ENCODE results near the gene ZNF521.

ZNF521 gene

GRCh38 chr18:25360301-25360899 is 8.4 kb upstream of the ZNF521 start:
- DNase-seq (ENCODE audit: low read depth, low spot score), result no peak
- no peaks in the 10 kb centered on the region for H3K4me1 ChIP-seq (ENCODE audit: insufficient read depth, insufficient read length)
- no peaks in the 10 kb centered on the region for H3K36me3 ChIP-seq (ENCODE audit: insufficient read depth, insufficient read length, low read length)
- H3K27me3 ChIP-seq (ENCODE audit: insufficient read depth, insufficient read length), result no peaks in the 10 kb centered on the region
- H3K9me3 ChIP-seq (ENCODE audit: insufficient read depth, low read length), result no peaks in the 10 kb centered on the region
- no peak for TF ChIP-seq SUZ12 (IDR thresholded peaks at IDR 0.05; ENCODE audit: extremely low read depth, insufficient read depth, insufficient read length)
- TF ChIP-seq YY1 (IDR thresholded peaks at IDR 0.05; ENCODE audit: insufficient read depth, insufficient read length), result no peak
- TF ChIP-seq ZNF274 (IDR thresholded peaks at IDR 0.05; ENCODE audit: low read depth, low read length), result no peak
- H3K4me3 ChIP-seq (ENCODE audit: insufficient read length, low read depth), result no peak overlapping the region
- H3K9ac ChIP-seq (ENCODE audit: insufficient read length, low read depth), result no peak overlapping the region

GRCh38 chr18:25353080-25353479 is 1.1 kb upstream of the ZNF521 start:
- no peak for DNase-seq (ENCODE audit: low read depth, low spot score)
- Histone ChIP-seq H3K9me3 (ENCODE audit: insufficient read depth, low read length) (no peaks in the 10 kb centered on the region), H3K4me1 (ENCODE audit: insufficient read depth, insufficient read length) (no peaks in the 10 kb centered on the region), H3K4me3 (ENCODE audit: insufficient read length, low read depth) (no peak overlapping the region), H3K36me3 (ENCODE audit: insufficient read depth, insufficient read length, low read length) (no peaks in the 10 kb centered on the region), H3K9ac (ENCODE audit: insufficient read length, low read depth) (no peak overlapping the region), H3K27me3 (ENCODE audit: insufficient read depth, insufficient read length) (peaks cover 9% of the 10 kb centered on the region)
- TF ChIP-seq SUZ12 (IDR thresholded peaks at IDR 0.05; ENCODE audit: extremely low read depth, insufficient read depth, insufficient read length) (no peak), ZNF274 (IDR thresholded peaks at IDR 0.05; ENCODE audit: low read depth, low read length) (no peak), YY1 (IDR thresholded peaks at IDR 0.05; ENCODE audit: insufficient read depth, insufficient read length) (no peak)

GRCh38 chr18:25352629-25353005 is 651 bp upstream of the ZNF521 start:
- DNase-seq (ENCODE audit: low read depth, low spot score), result no peak
- no peaks in the 10 kb centered on the region for H3K4me1 ChIP-seq (ENCODE audit: insufficient read depth, insufficient read length)
- peaks cover 13% of the 10 kb centered on the region for H3K27me3 ChIP-seq (ENCODE audit: insufficient read depth, insufficient read length)
- no peaks in the 10 kb centered on the region for H3K9me3 ChIP-seq (ENCODE audit: insufficient read depth, low read length)
- H3K36me3 ChIP-seq (ENCODE audit: insufficient read depth, insufficient read length, low read length), result no peaks in the 10 kb centered on the region
- no peak overlapping the region for H3K4me3 ChIP-seq (ENCODE audit: insufficient read length, low read depth)
- H3K9ac ChIP-seq (ENCODE audit: insufficient read length, low read depth), result no peak overlapping the region
- TF ChIP-seq YY1 (IDR thresholded peaks at IDR 0.05; ENCODE audit: insufficient read depth, insufficient read length), result no peak
- no peak for TF ChIP-seq ZNF274 (IDR thresholded peaks at IDR 0.05; ENCODE audit: low read depth, low read length)
- no peak for TF ChIP-seq SUZ12 (IDR thresholded peaks at IDR 0.05; ENCODE audit: extremely low read depth, insufficient read depth, insufficient read length)

- TF ChIP-seq SUZ12 (IDR thresholded peaks at IDR 0.05; ENCODE audit: extremely low read depth, insufficient read depth, insufficient read length) (no peak), YY1 (IDR thresholded peaks at IDR 0.05; ENCODE audit: insufficient read depth, insufficient read length) (no peak), ZNF274 (IDR thresholded peaks at IDR 0.05; ENCODE audit: low read depth, low read length) (no peak)
- no peak for DNase-seq (ENCODE audit: low read depth, low spot score)
- H3K9ac ChIP-seq (ENCODE audit: insufficient read length, low read depth), result no peak overlapping the region
- H3K4me1 ChIP-seq (ENCODE audit: insufficient read depth, insufficient read length), result no peaks in the 10 kb centered on the region
- peak overlapping the region; percentile 15 for H3K4me3 ChIP-seq (ENCODE audit: insufficient read length, low read depth)
- peaks cover 14% of the 10 kb centered on the region for H3K27me3 ChIP-seq (ENCODE audit: insufficient read depth, insufficient read length)
- H3K9me3 ChIP-seq (ENCODE audit: insufficient read depth, low read length), result no peaks in the 10 kb centered on the region
- no peaks in the 10 kb centered on the region for H3K36me3 ChIP-seq (ENCODE audit: insufficient read depth, insufficient read length, low read length)
Observed at GRCh38 chr18:25351280-25351775, 638 bp downstream of the ZNF521 start.

- Histone ChIP-seq H3K27me3 (ENCODE audit: insufficient read depth, insufficient read length) (peaks cover 14% of the 10 kb centered on the region), H3K36me3 (ENCODE audit: insufficient read depth, insufficient read length, low read length) (no peaks in the 10 kb centered on the region), H3K9ac (ENCODE audit: insufficient read length, low read depth) (peak overlapping the region; percentile 64), H3K4me3 (ENCODE audit: insufficient read length, low read depth) (peak overlapping the region; percentile 46), H3K4me1 (ENCODE audit: insufficient read depth, insufficient read length) (no peaks in the 10 kb centered on the region), H3K9me3 (ENCODE audit: insufficient read depth, low read length) (no peaks in the 10 kb centered on the region)
- no peak for DNase-seq (ENCODE audit: low read depth, low spot score)
- TF ChIP-seq ZNF274 (IDR thresholded peaks at IDR 0.05; ENCODE audit: low read depth, low read length), result no peak
- no peak for TF ChIP-seq YY1 (IDR thresholded peaks at IDR 0.05; ENCODE audit: insufficient read depth, insufficient read length)
- no peak for TF ChIP-seq SUZ12 (IDR thresholded peaks at IDR 0.05; ENCODE audit: extremely low read depth, insufficient read depth, insufficient read length)
Observed at GRCh38 chr18:25350489-25351251, 1.3 kb downstream of the ZNF521 start.

- Histone ChIP-seq H3K9ac (ENCODE audit: insufficient read length, low read depth) (no peak overlapping the region), H3K9me3 (ENCODE audit: insufficient read depth, low read length) (no peaks in the 10 kb centered on the region), H3K4me3 (ENCODE audit: insufficient read length, low read depth) (peak overlapping the region; percentile 46), H3K36me3 (ENCODE audit: insufficient read depth, insufficient read length, low read length) (no peaks in the 10 kb centered on the region), H3K4me1 (ENCODE audit: insufficient read depth, insufficient read length) (no peaks in the 10 kb centered on the region), H3K27me3 (ENCODE audit: insufficient read depth, insufficient read length) (peaks cover 14% of the 10 kb centered on the region)
- TF ChIP-seq YY1 (IDR thresholded peaks at IDR 0.05; ENCODE audit: insufficient read depth, insufficient read length) (no peak), ZNF274 (IDR thresholded peaks at IDR 0.05; ENCODE audit: low read depth, low read length) (no peak), SUZ12 (IDR thresholded peaks at IDR 0.05; ENCODE audit: extremely low read depth, insufficient read depth, insufficient read length) (no peak)
- no peak for DNase-seq (ENCODE audit: low read depth, low spot score)
Observed at GRCh38 chr18:25349926-25350487, 2.0 kb downstream of the ZNF521 start.
